Activated CD4-positive, alpha-beta T cell treated with anti-CD3 and anti-CD28 coated beads, Interleukin-2, amount 50 U/mL, for 1 hour (primary cell): ENCODE results near the gene CA7.
A peak's percentile ranks its signal among the peaks of the same experiment; 100 is the strongest.

Experiments
- DNase-seq: peaks from one replicate; pipeline ENCODE4 v3.0.0-alpha.2; 2020

The CA7 gene

DNA sequence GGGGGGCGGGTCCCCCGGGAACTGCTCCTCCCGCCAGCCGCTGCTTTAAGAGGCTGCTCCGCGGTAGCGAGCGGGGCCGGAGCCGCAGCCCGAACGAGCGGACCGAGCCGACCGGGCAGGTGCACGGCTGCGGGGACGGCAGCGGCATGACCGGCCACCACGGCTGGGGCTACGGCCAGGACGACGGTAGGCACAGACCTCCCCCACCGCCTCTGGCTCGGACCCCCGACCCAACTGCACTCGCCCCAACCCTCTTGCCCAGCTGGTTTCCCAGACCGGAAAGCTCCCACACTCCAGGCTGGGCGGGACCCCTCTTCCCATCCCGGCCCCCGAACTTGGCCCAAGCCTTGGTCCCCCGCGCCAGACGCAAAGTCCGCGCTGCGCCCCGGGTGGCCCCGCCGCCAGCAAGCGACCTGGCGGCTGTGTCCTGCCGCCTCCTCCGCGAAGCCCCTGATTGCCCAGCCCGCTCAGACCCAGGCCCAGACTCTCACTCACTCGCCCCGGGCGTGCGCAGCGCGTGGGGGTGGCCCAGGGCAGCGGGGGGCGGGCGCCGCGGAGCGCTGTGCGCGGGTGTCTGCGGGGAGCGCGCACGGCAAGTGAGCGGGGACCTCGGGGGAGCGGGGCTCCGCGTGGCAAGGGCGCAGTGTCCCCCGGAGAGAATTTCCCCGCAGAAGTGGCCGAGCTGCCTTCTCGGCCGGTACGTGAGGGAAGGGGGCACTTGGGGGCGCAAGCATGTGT is at the start of gene CA7:
TSS of gene CA7 (plus strand) at position 73 of the 738 bp plus-strand sequence. CDS start at position 147, 74 bp downstream.
- no peak for DNase-seq

DNA sequence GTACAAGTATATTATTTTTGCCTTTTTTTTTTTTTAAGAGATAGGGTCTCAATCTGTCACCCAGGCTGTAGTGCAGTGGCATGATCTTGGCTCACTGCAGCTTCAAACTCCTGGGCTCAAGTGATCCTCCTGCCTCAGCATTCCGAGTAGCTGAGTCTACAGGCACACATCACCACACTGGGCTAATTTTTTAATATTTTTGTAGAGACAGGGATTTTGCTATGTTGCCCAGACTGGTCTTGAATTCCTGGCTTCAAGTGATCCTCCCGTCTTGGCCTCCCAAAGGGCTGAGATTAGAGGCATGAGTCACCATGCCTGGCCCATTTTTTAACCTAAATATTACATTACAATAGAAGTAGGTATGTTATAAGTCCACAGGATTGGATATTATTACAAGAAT is 46.1 kb upstream of the CA7 start:
- DNase-seq, result no peak

GRCh38 chr16:66800856-66801255 is 43.4 kb upstream of the CA7 start:
- no peak for DNase-seq

GRCh38 chr16:66801320-66802105 is 42.7 kb upstream of the CA7 start, which contains the start of gene TERB1:
Gene TERB1 (minus strand): TSS chr16:66801584. CDS start chr16:66796798, 4,786 bp downstream.
- no peak for DNase-seq

- DNase-seq, result no peak
These were observed 42.1 kb upstream of the CA7 start for GRCh38 chr16:66802159-66802558.

GRCh38 chr16:66809765-66810164 is 34.4 kb upstream of the CA7 start:
- no peak for DNase-seq

DNA sequence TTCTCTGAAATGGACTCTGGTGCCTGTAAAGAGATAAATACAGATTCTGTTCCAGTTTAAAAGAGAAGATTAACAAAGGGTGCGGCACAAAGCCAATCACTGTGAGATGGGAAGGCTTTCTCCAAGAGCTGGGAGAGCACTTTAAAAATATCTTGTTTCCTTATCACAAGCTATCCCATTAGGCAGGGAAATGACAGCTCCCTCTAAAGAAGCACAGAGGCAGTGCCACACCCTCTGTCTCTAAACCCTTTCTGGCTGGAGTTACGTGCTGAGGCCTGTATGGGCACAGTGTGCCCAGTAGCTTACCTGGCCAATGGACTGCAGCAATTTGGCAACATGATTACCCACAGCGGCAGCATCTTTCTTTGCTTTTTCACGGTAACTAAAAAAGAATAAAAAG is 33.8 kb upstream of the CA7 start:
- DNase-seq, result no peak

- no peak for DNase-seq
These were observed 33.2 kb upstream of the CA7 start for GRCh38 chr16:66811043-66811442.

- no peak for DNase-seq
These were observed 29.5 kb upstream of the CA7 start for GRCh38 chr16:66814734-66815133.

DNA sequence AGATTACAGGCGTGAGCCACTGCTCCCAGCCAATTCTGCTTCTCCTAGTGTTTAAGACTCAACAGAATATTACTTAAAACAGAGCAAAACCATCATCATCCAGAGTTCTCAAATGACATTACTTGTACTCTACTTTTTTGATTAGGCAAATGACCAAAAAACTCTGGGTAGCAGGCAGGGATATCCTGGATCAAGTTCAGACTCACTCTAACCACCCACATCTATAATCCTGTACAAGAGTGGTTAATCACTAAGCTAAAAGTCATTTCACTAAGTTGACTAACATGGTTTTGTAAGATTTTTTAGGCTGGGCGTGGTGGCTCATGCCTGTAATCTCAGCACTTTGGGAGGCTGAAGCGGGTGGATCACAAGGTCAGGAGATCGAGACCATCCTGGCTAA is 20.2 kb upstream of the CA7 start:
- DNase-seq, result no peak

- peak; percentile 88 for DNase-seq
These were observed 13.5 kb upstream of the CA7 start, which contains the start of gene NAE1 for GRCh38 chr16:66830422-66831404. Gene NAE1 (minus strand): TSS chr16:66830976. CDS start chr16:66830899, 77 bp downstream.

DNA sequence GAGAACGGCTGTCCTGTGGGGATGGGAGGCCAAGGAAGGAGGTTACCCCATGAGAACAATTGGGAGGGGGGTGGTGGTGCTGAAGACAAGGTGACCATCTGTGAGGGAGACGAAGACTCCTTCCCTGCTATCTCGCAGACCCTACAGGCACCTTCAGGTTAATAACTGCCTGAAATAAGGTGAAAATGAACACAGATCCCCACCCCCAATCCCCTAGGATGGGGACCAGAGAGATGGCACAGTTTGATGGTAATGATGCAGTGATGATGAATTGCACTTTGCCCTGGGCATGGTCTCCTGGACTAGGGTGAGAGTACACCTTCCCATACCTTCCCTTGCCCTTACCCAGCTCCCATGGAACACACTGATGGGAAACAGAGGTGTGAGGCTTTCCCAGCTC is 12.0 kb upstream of the CA7 start:
- no peak for DNase-seq

GRCh38 chr16:66832661-66833305 is 11.4 kb upstream of the CA7 start:
- no peak for DNase-seq

- no peak for DNase-seq
These were observed 9.5 kb upstream of the CA7 start for GRCh38 chr16:66834746-66835145.

DNA sequence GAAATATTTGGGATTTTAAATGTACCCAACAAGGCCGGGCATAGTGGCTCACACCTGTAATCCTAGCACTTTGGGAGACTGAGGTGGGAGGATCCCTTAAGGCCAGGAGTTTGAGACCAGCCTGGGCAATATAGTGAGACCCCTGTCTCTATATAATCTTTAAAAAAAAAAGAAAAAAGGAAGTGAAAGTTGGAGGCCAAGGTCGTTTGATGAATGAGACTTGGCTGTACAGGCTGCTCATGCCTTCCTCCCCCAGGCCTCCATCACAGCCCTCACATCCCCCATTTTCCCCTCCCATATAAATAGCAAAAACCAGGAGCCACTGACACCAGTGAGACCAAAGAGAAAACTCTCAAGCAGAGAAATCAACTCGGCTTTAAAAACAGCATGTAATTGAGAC is 3.3 kb upstream of the CA7 start:
- no peak for DNase-seq

DNA sequence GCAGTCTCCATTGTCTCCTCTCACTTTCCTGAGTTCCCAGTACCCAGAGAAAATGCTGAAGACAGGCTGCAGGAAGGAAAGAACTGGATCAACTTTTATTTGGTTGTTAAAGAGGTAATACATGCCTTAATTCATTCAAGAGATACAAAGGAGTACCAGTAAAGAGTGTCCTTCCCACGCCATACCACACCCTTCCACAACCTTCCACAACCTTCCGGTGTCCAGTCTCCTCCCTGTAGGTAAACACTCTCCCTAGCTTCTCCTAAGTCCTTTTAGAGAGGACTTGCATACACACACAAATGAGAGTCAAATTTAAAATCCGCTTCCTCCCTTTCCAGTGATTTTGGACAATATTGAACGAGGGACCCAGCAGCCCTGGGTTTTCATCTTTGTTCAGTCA is 2.8 kb upstream of the CA7 start:
- no peak for DNase-seq

GRCh38 chr16:66842765-66843164 is 1.4 kb upstream of the CA7 start:
- no peak for DNase-seq

- no peak for DNase-seq
These were observed 1.0 kb upstream of the CA7 start for GRCh38 chr16:66843191-66843590.

GRCh38 chr16:66844009-66844341 is 239 bp upstream of the CA7 start:
- no peak for DNase-seq

- DNase-seq, result no peak
These were observed 831 bp downstream of the CA7 start for GRCh38 chr16:66845080-66845410.

DNA sequence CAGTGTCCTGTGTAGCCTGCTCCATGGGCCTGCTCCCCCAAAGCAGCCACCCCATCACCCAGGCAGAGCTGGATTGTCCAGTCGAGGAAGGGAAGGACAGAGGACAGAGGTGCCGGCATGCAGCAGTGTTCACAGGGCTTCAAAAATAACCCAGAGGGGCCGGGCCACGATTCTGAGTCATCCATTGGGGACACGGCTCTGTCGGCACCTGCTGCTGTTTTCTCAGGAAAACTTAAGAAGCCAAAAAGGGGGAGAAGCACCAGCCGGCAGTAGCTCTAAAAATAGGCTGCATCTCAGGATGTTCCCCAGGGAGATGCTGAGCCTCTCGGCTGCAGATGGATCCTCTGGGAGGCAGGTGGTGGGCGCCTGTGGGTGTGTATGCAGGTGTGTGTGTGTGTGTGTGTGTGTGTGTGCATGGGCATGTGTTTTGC is 1.6 kb downstream of the CA7 start:
- DNase-seq, result no peak

DNA sequence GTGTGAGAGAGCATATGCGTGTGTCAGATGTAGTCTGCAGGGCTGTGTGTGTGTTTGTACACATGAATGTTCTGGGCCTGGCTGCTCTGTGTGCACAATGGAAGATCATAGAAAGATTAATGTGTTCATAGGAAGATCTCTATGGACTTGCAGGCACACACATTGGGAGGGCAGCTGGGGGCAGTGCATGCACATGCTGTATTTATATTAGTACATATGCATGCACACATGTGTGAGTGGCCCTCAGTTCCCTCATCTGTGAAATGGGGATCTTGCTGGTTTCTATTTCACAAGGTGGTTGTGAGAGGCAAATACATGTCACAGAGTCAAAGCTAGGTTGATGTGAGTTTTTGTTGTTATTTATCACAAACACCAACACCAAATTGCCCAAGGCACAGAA is 2.1 kb downstream of the CA7 start:
- DNase-seq, result no peak

DNA sequence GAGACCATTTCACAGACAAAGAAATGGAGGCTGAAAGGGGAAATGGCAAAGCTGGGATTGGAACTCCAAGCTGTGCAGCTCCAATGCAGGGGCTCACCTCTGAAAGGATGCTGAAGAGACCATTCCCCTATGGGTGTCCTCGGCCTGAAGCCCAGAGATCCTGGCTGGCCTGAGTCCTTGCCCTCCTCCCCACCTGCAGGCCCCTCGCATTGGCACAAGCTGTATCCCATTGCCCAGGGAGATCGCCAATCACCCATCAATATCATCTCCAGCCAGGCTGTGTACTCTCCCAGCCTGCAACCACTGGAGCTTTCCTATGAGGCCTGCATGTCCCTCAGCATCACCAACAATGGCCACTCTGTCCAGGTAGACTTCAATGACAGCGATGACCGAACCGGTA is 2.6 kb downstream of the CA7 start:
- DNase-seq, result no peak
